Activated naive CD4-positive, alpha-beta T cell treated with anti-CD3 and anti-CD28 coated beads for 36 hours (primary cell): ENCODE results near the gene FAM120C. TPM values are rescaled to one million over a fixed set of nuclear protein-coding genes. Genes with fewer than 3 reads are reported as not detected.
A peak's percentile ranks its signal among the peaks of the same experiment; 100 is the strongest.

Experiments used
- CTCF ChIA-PET: fragments of 350-600 bp; sonication (Branson Sonifier 250); formaldehyde crosslinking; loops from one replicate; lab custom pipeline; 2021; ENCODE audit warnings: antibody characterized with exemption; lab: Charles Lee
- DNase-seq: peaks from one replicate; pipeline ENCODE4 v3.0.0-alpha.2; 2020
- H3K27ac Mint-ChIP-seq: one replicate; pipeline ENCODE4 v1.8.0; 2021; ENCODE audit warnings: mild to moderate bottlenecking, mixed read lengths
- H3K27me3 Mint-ChIP-seq: one replicate; pipeline ENCODE4 v1.8.0; 2021; ENCODE audit warnings: low read depth, mixed read lengths
- H3K36me3 Mint-ChIP-seq: one replicate; pipeline ENCODE4 v1.8.0; 2021; ENCODE audit warnings: low read depth, mixed read lengths
- H3K4me1 Mint-ChIP-seq: one replicate; pipeline ENCODE4 v1.8.0; 2021; ENCODE audit warnings: low read depth, mixed read lengths
- H3K4me3 Mint-ChIP-seq: one replicate; pipeline ENCODE4 v1.8.0; 2021; ENCODE audit warnings: mild to moderate bottlenecking, moderate library complexity, mixed read lengths
- H3K9me3 Mint-ChIP-seq: one replicate; pipeline ENCODE4 v1.8.0; 2021; ENCODE audit warnings: mixed read lengths
- intact Hi-C: fragments of 100-400 bp; cut with micrococcal nuclease; formaldehyde crosslinking; loops from one replicate; pipeline ENCODE4 v1.15.1; 2023
- total RNA-seq, 2 experiments: library from RNA; stranded (reverse); gene quantifications; one replicate each; pipeline ENCODE4 v1.2.3, GENCODE V29; 2021

The FAM120C gene
- total RNA-seq, 2 experiments from 2014 or later = 4.3 to 5.9 TPM

DNA sequence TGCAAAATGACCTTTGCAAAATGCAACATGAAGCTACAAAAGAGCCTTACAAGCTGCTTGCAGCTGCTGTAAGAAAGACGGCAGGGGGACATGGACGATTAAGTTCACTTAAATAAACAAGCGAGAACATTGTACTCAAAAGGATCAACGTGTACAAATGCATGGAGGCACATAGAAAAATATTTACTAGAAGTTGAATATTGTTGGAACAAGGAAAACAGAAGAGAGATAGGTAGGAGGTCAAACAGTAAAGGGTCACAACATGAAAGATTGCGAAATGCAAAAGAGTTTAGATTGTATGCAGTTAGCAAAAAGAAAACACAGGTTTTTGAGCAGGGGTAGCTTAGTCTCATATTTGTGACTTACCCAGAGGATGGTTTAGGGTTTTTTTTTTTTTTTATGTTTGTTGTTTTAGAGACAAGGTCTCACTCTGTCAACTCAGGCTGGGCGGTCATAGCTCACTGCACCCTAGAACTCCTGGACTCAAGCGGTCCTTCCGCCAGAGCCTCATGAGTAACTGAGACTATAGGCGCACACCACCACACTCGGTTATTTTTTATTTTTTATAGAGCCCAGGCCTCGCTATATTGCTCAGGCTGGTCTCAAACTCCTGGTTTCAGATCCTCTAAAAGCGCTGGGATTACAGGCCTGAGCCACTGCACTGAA is 137.4 kb downstream of the FAM120C start:
- no peak for DNase-seq
- intact Hi-C loops = loop anchor here (1.0 to 10.0 kb wide), 2 partner anchors 313 to 821 kb away; partner anchors contain the start of genes KDM5C and WNK3
- Mint-ChIP-seq H3K36me3 (peaks cover 9% of the 10 kb centered on the region), H3K4me3 (peak overlapping the region; percentile 89), H3K9me3 (no peaks in the 10 kb centered on the region), H3K27me3 (no peaks in the 10 kb centered on the region), H3K27ac (peak overlapping the region; percentile 95), H3K4me1 (peaks cover 16% of the 10 kb centered on the region)
- CTCF ChIA-PET = no interaction called here

DNA sequence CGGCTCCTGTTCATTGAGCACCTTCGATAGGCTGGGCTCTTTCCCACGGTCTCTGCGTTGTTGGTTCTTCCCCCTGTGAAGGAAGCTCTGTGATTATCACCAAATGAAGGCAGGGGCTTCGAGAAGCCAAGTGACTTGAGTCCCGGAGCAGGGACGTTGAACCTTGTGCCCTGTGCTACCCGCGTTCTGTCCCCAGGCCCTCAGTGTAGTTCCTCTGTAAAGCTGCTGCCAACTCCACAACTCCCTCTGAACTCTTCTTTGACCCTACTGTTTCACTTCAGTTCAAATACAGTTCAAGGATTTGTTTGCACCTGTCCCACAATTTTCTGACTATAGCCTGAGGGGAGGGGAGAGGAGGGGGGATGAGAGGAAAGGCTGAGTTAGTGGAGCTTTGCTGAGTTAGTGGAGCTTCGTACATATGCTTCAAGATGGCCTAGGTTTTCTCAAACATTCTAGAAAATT is 138.1 kb downstream of the FAM120C start:
- intact Hi-C loops = loop anchor here (1.0 to 10.0 kb wide), 12 partner anchors 138 to 1116 kb away; partner anchors contain the start of genes FAM120C, GNL3L, KDM5C and RIBC1
- Mint-ChIP-seq H3K4me1 (peaks cover 19% of the 10 kb centered on the region), H3K9me3 (no peaks in the 10 kb centered on the region), H3K36me3 (peaks cover 13% of the 10 kb centered on the region), H3K27ac (peak overlapping the region; percentile 95), H3K27me3 (no peaks in the 10 kb centered on the region), H3K4me3 (peak overlapping the region; percentile 89)
- no peak for DNase-seq
- CTCF ChIA-PET = no interaction called here

GRCh38 chrX:54044126-54044876 is 138.8 kb downstream of the FAM120C start, which contains the start of gene PHF8:
Gene PHF8 (minus strand): TSS chrX:54044473. CDS start chrX:54042728, 1,745 bp downstream.
- CTCF ChIA-PET = no interaction called here
- Mint-ChIP-seq H3K36me3 (peaks cover 13% of the 10 kb centered on the region), H3K27me3 (no peaks in the 10 kb centered on the region), H3K4me3 (peak within 1 kb of the TSS; percentile 89), H3K4me1 (peaks cover 19% of the 10 kb centered on the region), H3K9me3 (no peaks in the 10 kb centered on the region), H3K27ac (peak within 1 kb of the TSS; percentile 95)
- intact Hi-C loops = loop anchor here (1.0 to 10.0 kb wide), 11 partner anchors 139 to 1117 kb away; partner anchors contain the start of genes FAM120C, GNL3L, KDM5C and RIBC1
- DNase-seq = peak; percentile 95

DNA sequence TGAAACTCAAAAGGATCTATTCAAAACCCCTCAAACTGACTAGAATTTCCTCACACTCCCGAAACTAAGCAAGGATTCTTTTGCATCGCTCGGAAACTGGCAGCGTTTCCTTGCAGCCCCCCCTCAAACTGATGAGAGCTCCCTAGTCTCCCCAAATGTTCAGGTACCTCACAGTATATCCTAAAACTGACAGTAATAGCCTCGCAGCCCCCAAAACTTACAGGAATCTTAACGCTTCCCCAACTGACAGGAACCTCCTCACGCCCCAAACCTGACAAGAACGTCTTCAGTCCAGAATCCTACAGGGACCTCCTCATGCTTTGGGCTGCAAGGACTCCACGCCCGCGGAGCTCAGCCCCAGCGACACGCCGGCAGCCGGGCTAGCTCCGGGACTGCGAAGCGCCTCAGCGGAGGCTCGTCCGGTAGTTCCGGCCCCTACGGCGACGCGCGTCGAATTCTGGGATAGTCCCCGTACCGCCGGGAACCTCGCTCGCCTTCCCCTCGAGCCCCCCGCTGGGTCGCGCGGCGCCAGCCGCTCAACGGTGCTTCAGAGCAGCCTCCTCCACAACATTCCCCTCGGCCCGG is 139.4 kb downstream of the FAM120C start:
- Mint-ChIP-seq H3K4me1 (peaks cover 19% of the 10 kb centered on the region), H3K9me3 (no peaks in the 10 kb centered on the region), H3K27me3 (no peaks in the 10 kb centered on the region), H3K4me3 (peak overlapping the region; percentile 89), H3K36me3 (peaks cover 14% of the 10 kb centered on the region), H3K27ac (peak overlapping the region; percentile 95)
- CTCF ChIA-PET = no interaction called here
- peak; percentile 43 for DNase-seq
- intact Hi-C loops = loop anchor here (1.0 to 10.0 kb wide), 11 partner anchors 140 to 1118 kb away; partner anchors contain the start of genes FAM120C, GNL3L, KDM5C and RIBC1

GRCh38 chrX:54043056-54043455 is 140.0 kb downstream of the FAM120C start:
- peak overlapping the region; percentile 89 for H3K4me3 Mint-ChIP-seq
- no peaks in the 10 kb centered on the region for H3K27me3 Mint-ChIP-seq
- CTCF ChIA-PET = no interaction called here
- H3K4me1 Mint-ChIP-seq = peaks cover 19% of the 10 kb centered on the region
- H3K36me3 Mint-ChIP-seq = peaks cover 14% of the 10 kb centered on the region
- DNase-seq = no peak
- peak overlapping the region; percentile 95 for H3K27ac Mint-ChIP-seq
- intact Hi-C loops = loop anchor here (10.0 kb wide), 1 partner anchor 818 kb away; the partner anchor contains the start of gene KDM5C
- H3K9me3 Mint-ChIP-seq = no peaks in the 10 kb centered on the region

GRCh38 chrX:54042609-54043021 is 140.4 kb downstream of the FAM120C start:
- Mint-ChIP-seq H3K4me1 (peaks cover 19% of the 10 kb centered on the region), H3K27me3 (no peaks in the 10 kb centered on the region), H3K36me3 (peaks cover 15% of the 10 kb centered on the region), H3K4me3 (peak overlapping the region; percentile 89), H3K9me3 (no peaks in the 10 kb centered on the region), H3K27ac (peak overlapping the region; percentile 95)
- DNase-seq = peak; percentile 63
- CTCF ChIA-PET = no interaction called here
- intact Hi-C loops = loop anchor here (10.0 kb wide), 1 partner anchor 818 kb away; the partner anchor contains the start of gene KDM5C

DNA sequence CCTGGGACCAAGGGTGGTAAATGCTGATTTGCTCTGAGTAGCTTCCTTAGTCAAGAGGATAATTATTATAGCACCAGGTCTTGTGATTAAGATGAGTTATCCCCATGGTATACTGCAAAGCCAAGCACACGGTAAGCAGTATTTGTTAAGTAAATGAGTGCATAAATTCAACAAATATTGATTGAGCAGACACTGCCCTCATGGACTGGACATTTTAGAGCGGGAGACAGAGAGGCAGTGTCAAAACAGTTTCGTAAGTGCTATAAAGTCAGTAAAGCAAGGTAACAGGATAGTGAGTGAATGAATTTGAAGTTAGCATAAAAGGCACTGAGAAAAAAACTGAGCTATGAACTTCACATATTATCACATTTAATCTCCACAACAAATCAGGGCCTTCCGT is 152.7 kb downstream of the FAM120C start:
- Mint-ChIP-seq H3K27me3 (no peaks in the 10 kb centered on the region), H3K4me3 (no peak overlapping the region), H3K9me3 (no peaks in the 10 kb centered on the region), H3K4me1 (peaks cover 16% of the 10 kb centered on the region), H3K36me3 (peaks cover 39% of the 10 kb centered on the region), H3K27ac (no peak overlapping the region)
- CTCF ChIA-PET = no interaction called here
- DNase-seq = no peak
- intact Hi-C loops = no loop called here

- CTCF ChIA-PET = interaction anchor here (0.6 kb wide), 1 partner anchor 218 kb away, joined by 4 read pairs; no protein-coding TSS in a partner anchor
- intact Hi-C loops = no loop called here
- no peak for DNase-seq
- Mint-ChIP-seq H3K36me3 (peaks cover 39% of the 10 kb centered on the region), H3K27me3 (no peaks in the 10 kb centered on the region), H3K4me3 (no peak overlapping the region), H3K4me1 (peaks cover 16% of the 10 kb centered on the region), H3K27ac (no peak overlapping the region), H3K9me3 (no peaks in the 10 kb centered on the region)
Observed at GRCh38 chrX:54029529-54030143, 153.4 kb downstream of the FAM120C start.

GRCh38 chrX:54024350-54024749 is 158.7 kb downstream of the FAM120C start:
- Mint-ChIP-seq H3K4me1 (peaks cover 16% of the 10 kb centered on the region), H3K4me3 (no peak overlapping the region), H3K9me3 (no peaks in the 10 kb centered on the region), H3K27ac (no peak overlapping the region), H3K36me3 (peaks cover 27% of the 10 kb centered on the region), H3K27me3 (no peaks in the 10 kb centered on the region)
- CTCF ChIA-PET = no interaction called here
- DNase-seq = no peak
- intact Hi-C loops = no loop called here
